Lower leg skin (tissue), 4 donors: ENCODE data around the gene SKA3. TPM values are rescaled to one million over a fixed set of nuclear protein-coding genes. Genes with fewer than 3 reads are reported as not detected.
"Not testable (repeated sequence)": the region's sequence is repeated elsewhere in the genome, so short reads cannot be mapped to it uniquely, and the experiment has no call there.

Experiments used
- DNase-seq, 2 donors: peaks; one replicate each; pipeline ENCODE4 v3.0.0-alpha.2; 2019; ENCODE audit warnings: low spot score in 2 of 2
- H3K4me3 ChIP-seq: fragments of 200-600 bp; sonication (generic); 2 replicates; pipeline ENCODE4 v1.5.1; 2017; ENCODE audit warnings: mild to moderate bottlenecking, low read depth; ENCODE audit not compliant: poor library complexity, severe bottlenecking
- CTCF ChIP-seq, 3 donors: fragments of 450-650 bp; IDR thresholded peaks; one replicate each; pipeline ENCODE4 v1.5.1; 2016; ENCODE audit warnings: antibody characterized with exemption in 3 of 3, mild to moderate bottlenecking in 3 of 3, moderate library complexity in 2 of 3
- POLR2A ChIP-seq, 2 donors: fragments of 450-650 bp; IDR thresholded peaks; one replicate each; pipeline ENCODE4 v1.6.1; 2016 to 2017; ENCODE audit warnings: antibody characterized with exemption in 2 of 2, mild to moderate bottlenecking in 1 of 2, moderate library complexity in 1 of 2
- WGBS, 2 donors: methylation state at CpG; one replicate each; pipeline ENCODE4 v1.1.5; 2018; 5-methylcytosine and 5-hydroxymethylcytosine counted together
- intact Hi-C: fragments of 100-400 bp; cut with DNase I; formaldehyde crosslinking; loops from one replicate; pipeline ENCODE4 v1.15.0; 2023; ENCODE audit warnings: low total_unique reads
- total RNA-seq, 4 donors: library from RNA; depleted of rRNA; stranded (reverse); fragments of >200 nt; gene quantifications; one replicate each; pipeline ENCODE4 v1.1.0, GENCODE V29; 2016

Gene SKA3
- total RNA-seq, result 10 to 100 TPM in 1 of 4 donors, 1 to 10 TPM in 2, under 1 TPM in 1; 0.53 to 15.3 (median 2.0) TPM

DNA sequence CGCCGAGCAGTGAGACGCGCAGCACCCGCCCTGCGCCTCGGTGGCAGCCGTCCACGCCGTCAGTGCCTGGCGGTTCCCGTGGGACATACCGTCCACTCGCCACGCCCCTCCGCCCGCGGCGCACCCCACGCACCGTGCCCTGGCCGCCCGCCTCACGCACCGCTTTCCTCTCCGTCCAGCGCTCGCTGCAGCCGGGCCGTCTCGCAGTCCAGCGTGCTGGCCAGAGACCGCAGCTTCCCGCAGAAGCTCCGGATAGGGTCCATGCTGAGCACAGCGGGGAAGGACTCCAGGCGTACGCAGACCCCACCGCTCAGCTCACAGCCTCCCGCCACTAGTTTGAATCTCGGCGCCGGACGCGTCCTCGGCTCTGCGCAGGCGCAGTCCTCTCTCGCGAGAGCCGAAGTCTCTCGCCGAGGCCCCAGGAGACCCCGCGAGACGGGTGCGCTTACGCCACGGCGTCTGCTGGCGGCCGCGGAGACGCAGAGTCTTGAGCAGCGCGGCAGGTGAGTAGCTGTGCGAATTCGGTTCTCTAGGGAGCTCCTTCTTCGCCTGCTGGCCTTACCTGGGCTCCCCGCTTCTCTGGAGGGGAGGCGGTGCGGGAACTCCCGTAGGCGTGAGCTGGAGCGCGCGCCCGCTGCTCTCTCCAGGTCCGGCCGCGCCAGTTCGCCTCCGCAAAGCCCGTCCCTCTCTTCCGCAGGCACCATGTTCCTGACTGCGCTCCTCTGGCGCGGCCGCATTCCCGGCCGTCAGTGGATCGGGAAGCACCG, at the start of gene SKA3, which contains the start of gene MRPL57:
Gene SKA3 (minus strand): TSS at position 338 of the 767 bp plus-strand sequence. CDS start 75 bp downstream, at position 263.
Gene MRPL57 (plus strand): TSS at position 444 of the 767 bp plus-strand sequence. CDS start 259 bp downstream, at position 703.
- DNase-seq, result peak; percentile 86 to 98
- TF ChIP-seq CTCF (IDR thresholded peaks at IDR 0.05), result no peak
- no peak for TF ChIP-seq POLR2A (IDR thresholded peaks at IDR 0.05)
- WGBS, 2 donors, result 0% methylated on average over 29 to 58 of the region's 93 CpGs
- H3K4me3 ChIP-seq, result peak within 1 kb of the TSS; percentile 87
- intact Hi-C loops, result loop anchor here (5.0 kb wide), 1 partner anchor 229 kb away; no protein-coding TSS in a partner anchor

GRCh38 chr13:21225082-21225481, 48.7 kb upstream of the SKA3 start:
- no peak overlapping the region for H3K4me3 ChIP-seq
- WGBS, 2 donors, result 81 to 86% methylated on average over 6 of the region's 6 CpGs
- no peak for DNase-seq
- TF ChIP-seq CTCF (IDR thresholded peaks at IDR 0.05) (no peak), POLR2A (IDR thresholded peaks at IDR 0.05) (no peak)
- intact Hi-C loops, result no loop called here

DNA sequence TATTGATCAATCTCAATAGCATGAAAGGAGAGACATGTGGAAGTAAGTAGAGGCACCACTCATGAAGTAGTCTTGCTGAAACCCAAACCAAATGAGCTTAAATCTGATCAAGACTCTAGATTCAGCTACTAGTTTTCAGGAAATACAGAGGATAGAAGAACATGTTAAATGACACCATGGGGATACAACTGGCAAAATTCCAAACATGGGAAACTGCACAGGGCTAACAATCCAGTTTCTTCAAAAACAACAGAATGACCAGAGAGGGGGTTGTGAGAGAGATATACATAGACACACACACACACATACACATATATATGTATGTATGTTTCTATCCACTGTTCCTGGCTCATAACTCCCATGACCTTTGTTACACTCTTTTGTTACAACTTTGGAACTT, 44.9 kb upstream of the SKA3 start:
- no peak for DNase-seq
- intact Hi-C loops, result no loop called here
- H3K4me3 ChIP-seq, result no peak overlapping the region
- no peak for TF ChIP-seq CTCF (IDR thresholded peaks at IDR 0.05)
- TF ChIP-seq POLR2A (IDR thresholded peaks at IDR 0.05), result no peak

GRCh38 chr13:21219716-21220115, 43.4 kb upstream of the SKA3 start:
- 74% methylated on average over 3 of the region's 3 CpGs for WGBS, 2 donors
- DNase-seq, intact Hi-C loops, H3K4me3 ChIP-seq: not testable (repeated sequence)

DNA sequence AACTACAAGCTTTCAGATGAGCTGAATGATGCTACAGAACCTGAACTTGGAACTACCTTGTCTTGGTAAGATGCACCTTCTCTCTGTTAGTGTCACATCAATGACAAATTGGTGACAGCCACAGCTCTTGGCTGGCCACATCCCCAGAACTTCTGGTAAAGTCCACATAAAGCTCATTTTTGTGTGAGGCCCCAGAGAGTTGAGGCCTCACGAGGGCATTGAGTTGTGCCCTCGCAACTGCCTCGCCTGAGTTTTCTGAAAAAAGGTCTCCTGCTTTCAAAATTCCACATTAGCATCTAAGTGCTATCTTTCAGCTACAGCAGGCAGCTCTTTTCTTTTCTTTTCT, 42.7 kb upstream of the SKA3 start:
- intact Hi-C loops, result no loop called here
- TF ChIP-seq CTCF (IDR thresholded peaks at IDR 0.05), result no peak
- TF ChIP-seq POLR2A (IDR thresholded peaks at IDR 0.05), result no peak
- H3K4me3 ChIP-seq, result no peak overlapping the region
- DNase-seq, result no peak
- WGBS, 2 donors, result 73 to 93% methylated on average over 3 of the region's 3 CpGs

DNA sequence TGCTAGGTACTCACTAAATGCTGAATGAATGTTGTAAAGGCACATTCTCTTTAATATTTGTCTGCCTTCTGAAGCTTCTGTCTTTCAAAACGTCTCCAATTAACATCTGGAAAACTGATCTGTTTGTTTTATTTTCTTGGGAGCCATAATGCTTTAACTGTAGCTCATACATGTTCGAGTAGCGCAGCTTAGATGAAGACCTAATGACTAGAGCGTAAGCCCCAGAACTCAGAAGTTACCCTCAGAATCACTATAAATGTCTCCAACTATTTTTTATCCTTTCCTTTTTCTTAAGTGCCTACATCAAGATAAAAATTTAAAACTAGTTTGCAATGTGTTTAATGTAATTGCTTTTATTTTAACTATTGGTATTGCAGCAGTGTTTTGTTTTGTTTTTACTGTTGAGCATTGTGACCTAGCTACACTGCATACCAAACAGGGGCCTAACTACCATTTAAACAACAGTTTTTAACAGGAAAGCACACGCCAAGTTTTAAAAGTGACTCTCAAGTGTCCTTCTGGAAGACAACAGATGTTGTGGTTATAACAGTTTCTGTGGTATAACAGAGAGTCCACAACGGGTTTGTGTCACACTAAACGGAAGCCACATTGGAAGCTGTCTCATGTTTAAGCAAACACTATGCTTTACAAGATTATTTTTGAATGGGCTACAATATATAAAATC, 42.1 kb upstream of the SKA3 start:
- WGBS, 2 donors, result 57 to 60% methylated on average over 7 of the region's 7 CpGs
- no peak overlapping the region for H3K4me3 ChIP-seq
- no peak for DNase-seq
- TF ChIP-seq CTCF (IDR thresholded peaks at IDR 0.05), result no peak
- no peak for TF ChIP-seq POLR2A (IDR thresholded peaks at IDR 0.05)
- intact Hi-C loops, result no loop called here
